Erythroblast (primary cell): ENCODE results near the gene STIM2.

Experiments used
- GATA1 ChIP-seq: IDR thresholded peaks from 2 replicates; pipeline ENCODE4 v1.6.1; 2011; ENCODE audit warnings: low read depth, mild to moderate bottlenecking, control low read depth, low read length, moderate library complexity
- POLR2A ChIP-seq: IDR thresholded peaks from 2 replicates; pipeline ENCODE4 v1.6.1; 2011; ENCODE audit warnings: mild to moderate bottlenecking, low read length

- TF ChIP-seq POLR2A (no peak), GATA1 (no peak)
Measured at GRCh38 chr4:26842911-26843310, 17.7 kb upstream of the STIM2 start.
